Fibroblast of mammary gland (primary cell): Measurements from ENCODE around the gene ATIC.

Experiments
- DNase-seq: peaks from one replicate; pipeline ENCODE4 v3.0.0-alpha.2; 2010; ENCODE audit warnings: low read depth
- H3K4me3 ChIP-seq: 2 replicates; pipeline ENCODE4 v1.5.1; 2011; ENCODE audit warnings: low read depth, mild to moderate bottlenecking, low read length, moderate library complexity; ENCODE audit not compliant: control insufficient read depth
- CTCF ChIP-seq: conservative IDR thresholded peaks from 2 replicates; pipeline ENCODE4 v1.5.1; 2011; ENCODE audit warnings: low read depth, low read length, inconsistent platforms; ENCODE audit not compliant: control insufficient read depth, insufficient read depth

ATIC gene

DNA sequence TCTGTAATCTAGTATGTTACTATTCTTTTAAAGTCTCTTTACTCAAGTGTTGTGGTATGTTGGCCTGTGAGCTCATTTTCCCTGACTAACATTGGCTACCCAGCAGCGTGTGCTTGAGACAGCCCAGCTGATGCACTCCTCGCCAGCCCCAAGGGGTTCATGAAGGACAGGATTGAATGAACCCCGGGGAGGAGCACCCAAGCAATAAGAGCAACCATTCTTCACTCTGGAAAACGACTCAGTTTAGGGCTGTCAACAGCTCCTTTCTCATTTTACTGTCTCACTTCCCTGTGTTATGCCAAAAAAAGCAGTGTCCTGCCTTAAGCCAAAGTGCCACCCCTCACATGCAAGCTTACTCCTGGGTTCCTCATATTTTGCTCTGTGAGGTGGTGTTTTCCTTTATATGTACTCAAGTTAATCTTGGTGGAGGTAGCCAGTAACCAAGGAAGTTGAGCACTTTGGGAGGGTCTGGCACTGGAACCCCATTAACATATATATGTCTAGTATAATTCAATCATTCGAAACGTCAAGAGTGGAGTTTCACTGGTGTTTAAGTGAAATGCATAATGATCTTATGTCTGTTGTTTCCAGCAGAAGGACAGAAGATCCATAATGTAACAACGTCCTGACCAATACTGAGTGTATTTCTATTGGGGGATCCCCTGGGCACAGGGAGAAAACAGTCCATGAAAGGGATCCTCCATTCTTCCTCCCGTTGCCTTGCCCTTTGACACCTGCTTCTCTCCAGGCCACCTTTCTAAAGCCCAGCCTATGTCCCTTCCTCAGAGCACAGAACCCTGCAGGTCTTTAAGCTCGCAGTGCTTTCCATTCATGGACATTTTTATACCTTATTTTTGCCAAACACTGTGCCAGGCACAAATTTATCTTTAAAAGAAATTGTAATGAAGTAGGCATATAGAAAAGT is 43.2 kb downstream of the ATIC start:
- peak; percentile 88 for DNase-seq
- TF ChIP-seq CTCF: no peak
- no peak overlapping the region for H3K4me3 ChIP-seq

DNA sequence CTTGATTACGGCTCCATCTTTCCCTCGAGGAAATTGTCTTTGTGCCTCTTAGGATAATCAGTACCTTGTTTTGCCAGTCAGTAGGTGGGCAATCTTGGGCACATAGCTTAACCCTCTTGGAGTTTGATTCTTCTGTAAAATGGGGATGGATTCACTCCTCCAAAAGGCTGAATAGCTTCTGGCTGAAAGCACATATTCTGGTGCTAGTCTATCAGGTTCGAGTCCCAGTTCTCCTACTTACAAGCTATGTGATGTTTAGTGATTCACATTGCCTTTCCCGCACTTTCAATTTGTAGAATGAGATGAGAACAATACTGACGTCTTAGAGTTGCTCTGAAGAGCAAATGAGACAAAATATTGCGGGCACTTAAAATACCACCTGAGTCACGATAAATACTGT is 43.9 kb downstream of the ATIC start:
- no peak overlapping the region for H3K4me3 ChIP-seq
- peak; percentile 85 for DNase-seq
- TF ChIP-seq CTCF: no peak

- TF ChIP-seq CTCF: no peak
- peak; percentile 84 for DNase-seq
Measured at GRCh38 chr2:215356334-215356947, 44.6 kb downstream of the ATIC start.

DNA sequence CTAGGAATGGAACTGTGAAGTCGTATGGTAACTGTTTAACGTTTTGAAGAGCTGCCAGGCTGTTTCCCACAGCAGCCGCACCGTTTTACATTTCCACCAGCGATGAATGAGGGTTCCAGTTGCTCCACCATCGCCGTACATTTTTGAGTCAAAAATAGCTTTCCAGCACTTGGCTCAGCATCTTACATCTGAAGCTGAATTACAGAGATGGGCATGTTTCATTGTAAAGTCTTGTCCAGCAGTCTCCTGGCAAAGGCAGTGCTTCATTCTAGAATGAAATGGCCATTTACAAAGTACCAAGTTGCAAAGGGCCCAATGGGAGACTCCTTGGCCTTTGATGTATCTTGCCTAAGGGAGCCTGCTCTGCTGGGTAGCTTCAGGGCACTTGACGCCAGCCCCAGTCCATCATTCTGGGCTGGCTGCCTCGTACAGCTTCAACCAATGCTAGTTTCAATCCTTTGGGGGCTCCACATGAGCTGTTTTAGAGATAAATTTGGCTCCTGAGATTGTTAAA is 45.1 kb downstream of the ATIC start:
- H3K4me3 ChIP-seq: no peak overlapping the region
- no peak for TF ChIP-seq CTCF
- peak; percentile 86 for DNase-seq

More at GRCh38 chr2:215356334-215356947, 44.6 kb downstream of the ATIC start:
- no peak overlapping the region for H3K4me3 ChIP-seq

DNA sequence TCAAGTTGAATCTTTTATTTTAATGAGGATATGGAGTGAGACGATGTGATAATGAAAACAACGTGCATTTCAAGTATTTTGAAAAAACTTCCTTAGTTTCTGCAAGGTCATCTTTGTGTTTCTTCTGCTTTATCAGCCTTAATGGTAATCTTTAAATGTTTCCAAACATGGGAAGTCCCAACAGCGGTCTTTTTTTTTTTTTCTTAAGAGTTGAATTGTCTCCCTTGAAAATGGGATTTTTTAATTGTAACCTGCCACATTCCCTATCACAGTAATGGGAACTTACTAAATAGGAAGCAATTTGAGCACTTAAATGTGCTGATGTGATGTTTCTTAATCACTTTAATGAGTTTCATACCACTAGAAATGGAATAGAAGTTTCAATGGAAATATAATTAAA is 45.8 kb downstream of the ATIC start:
- no peak overlapping the region for H3K4me3 ChIP-seq
- peak; percentile 78 for DNase-seq
- no peak for TF ChIP-seq CTCF

GRCh38 chr2:215358312-215358845 is 46.5 kb downstream of the ATIC start:
- no peak overlapping the region for H3K4me3 ChIP-seq
- DNase-seq: peak; percentile 79
- TF ChIP-seq CTCF: no peak
